GM12864 (cell line): ENCODE measurements around the gene RUNDC1.

Experiments used
- DNase-seq: peaks from one replicate; pipeline ENCODE4 v3.0.0-alpha.2; 2011; ENCODE audit warnings: low read depth
- H3K4me3 ChIP-seq: 2 replicates; pipeline ENCODE4 v1.5.1; 2011; ENCODE audit warnings: mild to moderate bottlenecking, low read depth, low read length, control low read depth
- TF ChIP-seq, protein P1 (sequence below): IDR thresholded peaks from 2 replicates; pipeline ENCODE4 v1.5.1; 2011; ENCODE audit warnings: low read depth, mild to moderate bottlenecking, moderate library complexity, low read length, control low read depth, inconsistent platforms; ENCODE audit errors: missing control alignments

Gene RUNDC1

DNA sequence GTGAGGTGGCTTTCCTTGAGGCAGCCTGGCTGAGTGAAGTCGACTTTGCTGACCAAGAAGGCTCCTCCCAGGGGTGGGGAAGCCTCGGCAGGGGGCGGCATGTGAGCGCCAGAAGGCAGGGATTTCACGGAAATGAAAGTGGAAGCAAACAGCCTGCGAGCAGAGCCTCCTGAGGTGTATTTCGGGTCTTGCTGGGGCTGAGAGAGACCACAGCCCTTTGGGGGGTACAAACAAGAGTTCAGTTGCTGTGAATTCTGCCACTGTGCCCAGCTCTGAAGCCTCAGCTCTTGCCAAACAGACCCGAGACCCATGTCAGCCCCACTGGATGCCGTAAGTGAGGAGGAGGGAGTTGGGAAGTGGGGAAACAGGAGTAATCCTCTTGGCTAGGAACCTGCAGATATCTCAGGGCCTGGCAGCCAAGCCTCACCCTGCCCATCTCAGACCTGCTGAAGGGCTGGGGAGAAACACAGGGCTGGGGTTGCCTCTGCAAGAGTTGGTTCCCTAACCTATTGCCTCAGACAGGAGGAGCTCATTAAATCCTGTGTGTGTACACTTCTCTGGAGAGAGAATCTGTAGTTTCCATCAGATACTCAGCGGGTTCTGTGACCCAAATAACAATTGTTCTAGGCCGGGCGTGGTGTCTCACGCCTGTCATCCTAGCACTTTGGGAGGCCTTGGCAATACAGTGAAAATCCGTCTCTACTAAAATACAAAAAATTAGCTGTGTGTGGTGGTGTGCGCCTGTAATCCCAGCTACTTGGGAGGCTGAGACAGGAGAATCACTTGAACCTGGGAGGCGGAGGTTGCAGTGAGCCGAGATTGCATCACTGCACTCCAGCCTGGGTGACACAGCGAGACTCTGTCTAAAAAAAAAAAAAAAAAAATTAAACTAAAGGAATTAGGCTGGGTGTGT lies 26.5 kb downstream of the RUNDC1 start, which contains the start of gene IFI35:
IFI35 (plus strand) TSS at position 146 of the 913 bp plus-strand sequence; CDS start at position 310, 164 bp downstream.
- DNase-seq, result peak; percentile 83
- TF ChIP-seq, protein P1, sequence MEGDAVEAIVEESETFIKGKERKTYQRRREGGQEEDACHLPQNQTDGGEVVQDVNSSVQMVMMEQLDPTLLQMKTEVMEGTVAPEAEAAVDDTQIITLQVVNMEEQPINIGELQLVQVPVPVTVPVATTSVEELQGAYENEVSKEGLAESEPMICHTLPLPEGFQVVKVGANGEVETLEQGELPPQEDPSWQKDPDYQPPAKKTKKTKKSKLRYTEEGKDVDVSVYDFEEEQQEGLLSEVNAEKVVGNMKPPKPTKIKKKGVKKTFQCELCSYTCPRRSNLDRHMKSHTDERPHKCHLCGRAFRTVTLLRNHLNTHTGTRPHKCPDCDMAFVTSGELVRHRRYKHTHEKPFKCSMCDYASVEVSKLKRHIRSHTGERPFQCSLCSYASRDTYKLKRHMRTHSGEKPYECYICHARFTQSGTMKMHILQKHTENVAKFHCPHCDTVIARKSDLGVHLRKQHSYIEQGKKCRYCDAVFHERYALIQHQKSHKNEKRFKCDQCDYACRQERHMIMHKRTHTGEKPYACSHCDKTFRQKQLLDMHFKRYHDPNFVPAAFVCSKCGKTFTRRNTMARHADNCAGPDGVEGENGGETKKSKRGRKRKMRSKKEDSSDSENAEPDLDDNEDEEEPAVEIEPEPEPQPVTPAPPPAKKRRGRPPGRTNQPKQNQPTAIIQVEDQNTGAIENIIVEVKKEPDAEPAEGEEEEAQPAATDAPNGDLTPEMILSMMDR, result peak; percentile 41
- peak within 1 kb of the TSS; percentile 79 for H3K4me3 ChIP-seq

DNA sequence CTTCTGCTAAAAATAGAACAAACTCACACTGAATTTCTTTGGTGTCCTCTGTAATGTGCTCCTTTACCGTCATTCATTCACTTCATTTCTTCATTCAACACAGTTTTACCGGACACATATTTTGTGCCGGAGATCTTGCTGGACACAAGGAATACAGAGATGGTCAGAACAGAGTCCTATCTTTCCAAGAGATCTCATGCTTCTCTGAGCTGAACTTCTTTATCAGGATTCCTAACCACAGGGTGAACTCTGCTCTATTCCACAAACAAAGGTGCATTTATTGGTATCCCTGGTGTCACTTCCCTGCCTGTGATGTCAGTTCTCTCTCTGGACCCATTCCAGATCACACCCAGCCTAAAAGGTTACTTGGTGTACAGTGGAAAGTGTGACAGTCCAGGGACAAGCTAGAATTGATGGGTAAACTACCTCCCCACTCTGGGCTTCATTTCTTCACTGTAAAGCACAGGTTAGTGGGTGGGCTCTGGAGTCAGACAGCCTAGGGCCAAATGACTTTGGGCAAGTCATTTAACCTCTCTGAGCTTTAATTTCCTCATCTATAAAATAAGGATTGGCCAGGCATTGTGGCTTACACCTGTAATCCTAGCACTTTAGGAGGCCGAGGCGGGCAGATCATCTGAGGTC lies 30.4 kb downstream of the RUNDC1 start:
- no peak for DNase-seq

DNA sequence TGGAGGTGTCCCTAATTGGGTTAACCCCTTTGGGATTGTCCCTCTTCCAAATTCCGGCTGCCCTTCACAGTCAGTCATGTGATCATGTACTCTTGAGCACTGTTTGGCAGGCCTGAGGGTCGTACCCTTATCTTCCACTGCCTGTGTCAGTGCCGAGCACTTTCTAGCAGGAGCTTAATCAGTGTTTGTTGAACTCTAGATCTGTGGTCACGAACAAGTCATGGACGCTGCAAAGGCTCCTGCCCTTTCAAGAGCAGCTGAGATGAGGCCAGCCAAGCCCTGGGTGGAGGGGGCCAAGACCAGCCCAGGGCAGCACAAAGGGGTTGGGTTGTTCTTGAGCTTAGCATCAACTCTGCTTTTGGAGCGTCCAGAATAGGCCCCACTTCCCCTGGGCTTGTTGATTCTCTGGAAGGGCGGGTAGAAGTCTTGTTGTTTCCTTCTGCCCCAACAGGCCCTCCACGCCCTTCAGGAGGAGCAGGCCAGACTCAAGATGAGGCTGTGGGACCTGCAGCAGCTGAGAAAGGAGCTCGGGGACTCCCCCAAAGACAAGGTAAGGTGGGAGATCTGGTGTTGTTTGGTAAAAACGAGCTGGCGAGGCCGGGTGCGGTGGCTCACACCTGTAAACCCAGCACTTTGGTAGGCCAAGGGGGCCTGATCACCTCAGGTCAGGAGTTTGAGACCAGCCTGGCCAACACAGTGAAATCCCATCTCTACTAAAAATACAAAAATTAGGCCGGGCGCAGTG lies 31.5 kb downstream of the RUNDC1 start:
- H3K4me3 ChIP-seq, result no peak overlapping the region
- TF ChIP-seq, protein P1, result no peak

More for the DNA sequence above, 30.4 kb downstream of the RUNDC1 start:
- H3K4me3 ChIP-seq, result no peak overlapping the region
- TF ChIP-seq, protein P1, result no peak

DNA sequence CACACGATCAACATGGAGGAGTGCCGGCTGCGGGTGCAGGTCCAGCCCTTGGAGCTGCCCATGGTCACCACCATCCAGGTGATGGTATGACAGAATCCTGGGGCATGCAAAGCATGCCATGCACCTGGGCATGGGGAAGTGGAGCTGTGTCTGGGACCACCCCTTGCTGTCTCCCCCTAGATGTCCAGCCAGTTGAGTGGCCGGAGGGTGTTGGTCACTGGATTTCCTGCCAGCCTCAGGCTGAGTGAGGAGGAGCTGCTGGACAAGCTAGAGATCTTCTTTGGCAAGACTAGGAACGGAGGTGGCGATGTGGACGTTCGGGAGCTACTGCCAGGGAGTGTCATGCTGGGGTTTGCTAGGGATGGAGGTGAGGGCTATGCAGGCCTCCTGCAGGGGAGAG lies 32.9 kb downstream of the RUNDC1 start:
- no peak overlapping the region for H3K4me3 ChIP-seq
- TF ChIP-seq, protein P1, result no peak
- DNase-seq, result no peak

More for the DNA sequence above, 31.5 kb downstream of the RUNDC1 start:
- DNase-seq, result no peak

DNA sequence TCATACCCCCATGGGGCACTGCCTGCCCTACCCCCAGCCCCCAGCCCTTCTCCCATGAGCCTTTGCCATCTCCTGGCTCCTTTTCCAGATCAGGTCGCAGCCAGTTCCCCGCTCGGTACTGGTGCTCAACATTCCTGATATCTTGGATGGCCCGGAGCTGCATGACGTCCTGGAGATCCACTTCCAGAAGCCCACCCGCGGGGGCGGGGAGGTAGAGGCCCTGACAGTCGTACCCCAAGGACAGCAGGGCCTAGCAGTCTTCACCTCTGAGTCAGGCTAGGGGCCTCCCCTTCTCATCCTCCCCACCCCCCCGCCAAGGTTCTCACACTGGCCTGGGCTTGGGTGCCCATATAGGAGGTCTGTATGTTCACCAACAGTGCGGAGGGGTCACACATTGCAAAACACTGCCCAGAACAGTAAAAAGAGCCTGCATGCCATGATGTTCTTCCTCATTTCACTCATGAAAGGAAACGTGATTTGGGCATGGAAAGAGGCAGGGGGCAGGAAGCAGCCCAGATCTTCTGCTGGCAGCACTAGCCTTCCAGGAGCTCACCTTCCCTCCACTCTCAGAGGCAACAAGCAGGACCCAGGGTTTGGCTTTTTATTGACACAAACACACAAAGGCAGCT lies 33.8 kb downstream of the RUNDC1 start:
- TF ChIP-seq, protein P1, result no peak
- H3K4me3 ChIP-seq, result no peak overlapping the region
- no peak for DNase-seq

DNA sequence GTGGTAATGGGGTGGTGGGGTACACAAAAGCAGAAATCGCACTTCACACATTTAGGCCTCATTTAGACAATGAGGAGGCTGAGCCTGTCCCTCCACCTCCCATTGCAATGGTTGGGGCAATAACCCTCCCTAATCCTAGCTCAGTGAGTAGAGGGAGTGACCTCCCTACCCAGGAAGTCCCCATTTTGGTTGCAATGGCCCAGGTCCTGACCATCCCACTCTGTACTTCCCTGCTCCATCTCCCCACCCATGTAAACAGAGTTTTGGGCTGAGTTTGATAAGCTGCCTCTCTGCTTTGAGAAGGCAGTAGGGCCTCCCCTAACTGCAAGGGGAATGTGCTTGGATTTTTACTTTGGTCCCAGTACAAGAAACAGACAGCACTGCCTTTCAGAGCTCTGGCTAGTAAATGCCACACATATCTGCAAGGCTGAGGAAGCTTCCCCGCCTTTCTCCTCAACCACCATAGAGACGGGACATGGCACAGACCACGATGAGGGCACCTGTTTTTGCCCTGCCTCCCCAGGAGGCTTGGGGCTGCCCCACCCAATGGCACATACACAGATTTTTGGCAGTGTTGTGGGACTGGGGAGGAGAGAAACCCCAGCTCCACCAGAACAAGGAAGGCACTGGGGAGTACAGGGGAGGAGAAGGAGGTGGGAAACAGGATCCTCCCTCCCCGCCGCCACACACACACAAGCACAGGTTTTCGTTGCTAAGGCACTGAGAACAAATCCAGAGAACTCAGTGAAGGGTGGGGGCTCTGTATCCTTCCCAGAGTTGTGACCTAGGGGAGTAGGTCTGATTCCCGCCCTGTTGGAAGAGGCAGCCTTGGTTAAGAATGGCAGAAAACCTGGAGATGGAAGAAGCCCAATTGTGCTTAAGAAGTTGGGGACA lies 34.5 kb downstream of the RUNDC1 start:
- TF ChIP-seq, protein P1, result no peak
- DNase-seq, result no peak
- no peak overlapping the region for H3K4me3 ChIP-seq
